HG02973 (cell line): ENCODE measurements around the gene SLC8B1.

Experiments used
- ATAC-seq: cut with Tn5 transposase; IDR thresholded peaks from one replicate; pipeline ENCODE4 v1.9.1; 2021; ENCODE audit warnings: moderate library complexity; ENCODE audit not compliant: unreplicated experiment

Gene SLC8B1

DNA sequence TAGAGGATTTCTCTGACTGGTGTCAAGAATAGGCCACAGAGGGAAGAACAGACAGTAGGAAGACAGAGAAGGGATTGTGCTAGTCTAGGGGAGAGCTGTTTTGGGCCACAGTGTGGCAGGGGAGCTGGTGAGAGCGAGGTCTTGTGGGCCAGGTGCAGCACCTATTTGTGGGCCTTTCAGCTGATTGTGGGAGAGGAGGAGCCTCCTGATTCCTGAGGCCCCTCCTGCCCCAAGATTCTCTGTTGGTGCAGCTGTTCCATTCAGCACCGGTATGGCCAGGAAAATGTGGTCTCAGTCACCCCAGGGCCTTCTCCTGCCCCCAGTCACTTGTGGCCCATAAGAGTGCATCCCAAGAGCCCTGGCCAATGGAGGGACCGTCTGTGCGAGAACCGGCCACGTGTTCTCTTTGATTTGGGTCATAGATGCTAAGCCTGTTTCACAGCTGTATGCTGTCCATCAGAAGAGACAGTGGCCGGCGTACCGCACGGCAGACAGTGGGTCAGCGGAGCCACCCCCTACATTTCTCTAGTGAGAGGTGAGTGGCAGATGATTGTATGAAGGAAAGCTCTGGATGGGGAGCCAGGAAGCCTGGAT is 86.0 kb downstream of the SLC8B1 start:
- ATAC-seq = no peak
